LHCN-M2 (cell line): ENCODE measurements around the gene SERPINI2. TPM values are rescaled to one million over a fixed set of nuclear protein-coding genes. Genes with fewer than 3 reads are reported as not detected.
"Not testable (repeated sequence)": the region's sequence is repeated elsewhere in the genome, so short reads cannot be mapped to it uniquely, and the experiment has no call there.

Experiments used
- DNase-seq: peaks from one replicate; pipeline ENCODE4 v3.0.0-alpha.2; 2012; ENCODE audit warnings: low read depth
- total RNA-seq: library from RNA; depleted of rRNA; stranded (reverse); fragments of >200 nt; gene quantifications from 2 replicates; pipeline ENCODE4 v1.2.3, GENCODE V29; 2014; rRNA removed

The SERPINI2 gene
- total RNA-seq, 1 experiment from 2014 or later = not detected

GRCh38 chr3:167450195-167450594, 23.6 kb downstream of the SERPINI2 start:
- DNase-seq = no peak

GRCh38 chr3:167445491-167445890, 28.4 kb downstream of the SERPINI2 start:
- no peak for DNase-seq

- DNase-seq = no peak
These were observed 32.6 kb downstream of the SERPINI2 start for GRCh38 chr3:167441256-167441655.

GRCh38 chr3:167437428-167438139, 36.3 kb downstream of the SERPINI2 start:
- no peak for DNase-seq

GRCh38 chr3:167426962-167427361, 46.9 kb downstream of the SERPINI2 start:
- DNase-seq = not testable (repeated sequence)

DNA sequence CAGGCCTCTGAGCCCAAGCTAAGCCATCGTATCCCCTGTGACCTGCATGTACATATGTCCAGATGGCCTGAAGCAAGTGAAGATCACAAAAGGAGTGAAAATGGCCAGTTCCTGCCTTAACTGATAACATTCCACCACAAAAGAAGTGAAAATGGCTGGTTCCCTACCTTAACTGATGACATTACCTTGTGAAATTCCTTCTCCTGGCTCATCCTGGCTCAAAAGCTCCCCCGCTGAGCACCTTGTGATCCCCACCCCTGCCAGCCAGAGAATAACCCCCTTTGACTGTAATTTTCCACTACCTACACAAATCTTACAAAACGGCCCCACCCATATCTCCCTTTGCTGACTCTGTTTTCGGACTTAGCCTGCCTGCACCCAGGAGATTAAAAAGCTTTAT, 51.4 kb downstream of the SERPINI2 start:
- not testable (repeated sequence) for DNase-seq

- no peak for DNase-seq
These were observed 64.2 kb downstream of the SERPINI2 start for GRCh38 chr3:167409611-167410010.

GRCh38 chr3:167406876-167407492, 66.9 kb downstream of the SERPINI2 start:
- DNase-seq = no peak

GRCh38 chr3:167397826-167398225, 76.0 kb downstream of the SERPINI2 start:
- no peak for DNase-seq

DNA sequence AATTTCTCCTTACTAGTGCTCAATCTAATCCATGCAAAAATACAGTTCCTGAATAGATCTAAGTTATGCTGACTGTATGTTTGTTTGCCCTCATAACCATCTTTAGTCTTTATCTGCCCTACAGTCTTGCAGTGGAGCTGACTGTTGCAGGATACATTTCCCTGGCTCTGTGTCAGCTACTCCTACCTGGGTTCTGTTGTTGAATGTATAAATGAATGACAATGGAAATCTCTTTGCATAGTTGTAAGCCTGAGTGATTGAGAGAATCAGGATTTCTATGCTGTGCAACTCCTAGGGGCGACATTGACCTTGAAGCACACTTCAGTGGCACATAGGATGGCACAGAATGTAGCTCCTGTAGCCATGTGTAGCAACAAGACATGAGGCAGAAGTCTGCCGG, 77.8 kb downstream of the SERPINI2 start:
- DNase-seq = no peak

DNA sequence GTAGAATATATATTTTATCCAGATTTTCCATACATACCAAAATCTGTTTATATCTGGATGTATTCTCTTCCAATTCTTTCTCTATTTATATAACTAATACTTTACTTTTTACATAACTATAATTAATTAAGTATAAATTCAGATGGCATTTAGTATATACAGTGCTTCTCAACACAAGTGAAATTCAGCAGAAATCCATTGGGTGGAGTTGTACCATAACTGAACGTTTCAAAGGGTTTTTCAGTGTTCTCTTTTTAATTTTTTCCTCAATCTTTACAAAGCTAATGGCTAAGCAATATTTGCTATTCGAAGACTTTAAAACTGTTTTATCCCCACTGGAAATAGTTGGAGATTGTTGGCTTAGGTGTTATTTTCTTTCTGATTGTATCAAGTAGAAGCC, 79.8 kb downstream of the SERPINI2 start:
- DNase-seq = no peak

Other genes with a start within 250 kb of the SERPINI2 start
- gene ZBBX, start 93.7 kb downstream of the SERPINI2 start, total RNA-seq = not detected in 2 replicates
- gene WDR49, start 179.9 kb upstream of the SERPINI2 start, total RNA-seq = not detected in 2 replicates